ENCODE measurements around the gene KMT2E. TPM values are rescaled to one million over a fixed set of nuclear protein-coding genes. Genes with fewer than 3 reads are reported as not detected.
"Not testable (repeated sequence)": the region's sequence is repeated elsewhere in the genome, so short reads cannot be mapped to it uniquely, and the experiment has no call there.

The KMT2E gene
- total RNA-seq, 1 experiment from 2014 or later: 38.2 TPM

DNA sequence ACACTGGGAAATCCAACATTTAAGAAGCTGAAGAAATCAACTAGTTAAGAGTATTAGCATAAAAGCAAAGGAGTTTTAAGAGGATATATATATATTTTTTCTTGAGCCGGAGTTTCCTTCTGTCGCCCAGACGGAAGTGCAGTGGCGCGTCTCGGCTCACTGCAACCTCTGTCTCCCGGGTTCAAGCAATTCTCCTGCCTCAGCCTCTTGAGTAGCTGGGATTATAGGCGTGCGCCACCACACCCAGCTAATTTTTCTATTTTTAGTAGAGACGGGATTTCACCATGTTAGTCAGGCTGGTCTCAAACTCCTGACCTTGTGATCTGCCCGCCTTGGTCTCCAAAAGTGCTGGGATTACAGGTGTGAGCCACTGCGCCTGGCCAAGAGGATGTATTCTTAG is 8.5 kb upstream of the KMT2E start:
- Mint-ChIP-seq H3K27ac (peak overlapping the region in 2 of 3 experiments; percentile 36 to 81; a peak in 3 of 7 replicates), H3K36me3 (ENCODE audit: insufficient read depth in 1 of 3, low read depth in 3 of 3) (peaks cover 9 to 28% (median 26%) of the 10 kb centered on the region in 3 experiments; a peak in 6 of 7 replicates), H3K4me1 (peaks cover 54 to 60% of the 10 kb centered on the region in 2 experiments)
- H2AFZ ChIP-seq (ENCODE audit: low read length); H2BK15ac ChIP-seq (ENCODE audit: low read depth, low read length); H3K4ac ChIP-seq (ENCODE audit: low read depth, low read length); H4K91ac ChIP-seq (ENCODE audit: insufficient read length, low read depth, low read length); H2BK12ac ChIP-seq (ENCODE audit: insufficient read length, low read depth, low read length); H3K4me1 ChIP-seq (ENCODE audit: insufficient read depth, low read length); H2AK5ac ChIP-seq (ENCODE audit: insufficient read length, low read length); H3K4me2 ChIP-seq (ENCODE audit: insufficient read depth, insufficient read length, low read length); H3K23me2 ChIP-seq (ENCODE audit: insufficient read length, low read depth, low read length, poor library complexity, severe bottlenecking); H3K79me1 ChIP-seq (ENCODE audit: insufficient read depth, low read depth, low read length, poor library complexity, severe bottlenecking); H4K5ac ChIP-seq (ENCODE audit: insufficient read length, low read depth, low read length); H3K9me3 Mint-ChIP-seq; H3K14ac ChIP-seq (ENCODE audit: insufficient read depth, low read length); H2BK5ac ChIP-seq (ENCODE audit: insufficient read length, low read length); H2BK120ac ChIP-seq (ENCODE audit: low read depth, low read length, poor library complexity, severe bottlenecking); H3K23ac ChIP-seq (ENCODE audit: insufficient read length, low read depth, low read length); H4K20me1 ChIP-seq (ENCODE audit: control insufficient read depth, insufficient read depth, insufficient read length); H3K4me3 Mint-ChIP-seq; H3K27me3 Mint-ChIP-seq (ENCODE audit: low read depth); H3K9ac ChIP-seq (ENCODE audit: extremely low read depth, insufficient read length, low read length); H3T11ph ChIP-seq (ENCODE audit: low read length); H3K18ac ChIP-seq (ENCODE audit: insufficient read length, low read depth, low read length); DNase-seq; H3K9me3 ChIP-seq (ENCODE audit: control insufficient read depth, low read depth, low read length); H3K27me3 ChIP-seq (ENCODE audit: insufficient read depth, low read length); H4K8ac ChIP-seq (replicated peaks; ENCODE audit: insufficient read length, low read depth, low read length); H3K27ac ChIP-seq (ENCODE audit: insufficient read length, low read depth, low read length); H3K56ac ChIP-seq (ENCODE audit: insufficient read length, low read depth, low read length); H2BK20ac ChIP-seq (ENCODE audit: low read depth, low read length, poor library complexity, severe bottlenecking): not testable (repeated sequence)
- no CpG with 5 or more reads among the region's 12 CpGs for WGBS (ENCODE audit: extremely low coverage, insufficient read length, low lambda C conversion rate)
- peaks cover 68% of the 10 kb centered on the region for H3K79me2 ChIP-seq (ENCODE audit: insufficient read depth, low read length)
